K562 treated with DMSO at 1 percent for 24 hours (cell line): ENCODE data around the gene LSM14B. TPM values are rescaled to one million over a fixed set of nuclear protein-coding genes. Genes with fewer than 3 reads are reported as not detected.

ENCODE experiments used
- total RNA-seq: library from RNA; unstranded; fragments of 300-600 nt; gene quantifications from 2 replicates; pipeline ENCODE4 v1.2.3, GENCODE V29; 2022; ENCODE audit warnings: low read depth; ENCODE audit not compliant: insufficient read depth

Gene LSM14B
- total RNA-seq: 40.9 and 41.8 TPM in 2 replicates

DNA sequence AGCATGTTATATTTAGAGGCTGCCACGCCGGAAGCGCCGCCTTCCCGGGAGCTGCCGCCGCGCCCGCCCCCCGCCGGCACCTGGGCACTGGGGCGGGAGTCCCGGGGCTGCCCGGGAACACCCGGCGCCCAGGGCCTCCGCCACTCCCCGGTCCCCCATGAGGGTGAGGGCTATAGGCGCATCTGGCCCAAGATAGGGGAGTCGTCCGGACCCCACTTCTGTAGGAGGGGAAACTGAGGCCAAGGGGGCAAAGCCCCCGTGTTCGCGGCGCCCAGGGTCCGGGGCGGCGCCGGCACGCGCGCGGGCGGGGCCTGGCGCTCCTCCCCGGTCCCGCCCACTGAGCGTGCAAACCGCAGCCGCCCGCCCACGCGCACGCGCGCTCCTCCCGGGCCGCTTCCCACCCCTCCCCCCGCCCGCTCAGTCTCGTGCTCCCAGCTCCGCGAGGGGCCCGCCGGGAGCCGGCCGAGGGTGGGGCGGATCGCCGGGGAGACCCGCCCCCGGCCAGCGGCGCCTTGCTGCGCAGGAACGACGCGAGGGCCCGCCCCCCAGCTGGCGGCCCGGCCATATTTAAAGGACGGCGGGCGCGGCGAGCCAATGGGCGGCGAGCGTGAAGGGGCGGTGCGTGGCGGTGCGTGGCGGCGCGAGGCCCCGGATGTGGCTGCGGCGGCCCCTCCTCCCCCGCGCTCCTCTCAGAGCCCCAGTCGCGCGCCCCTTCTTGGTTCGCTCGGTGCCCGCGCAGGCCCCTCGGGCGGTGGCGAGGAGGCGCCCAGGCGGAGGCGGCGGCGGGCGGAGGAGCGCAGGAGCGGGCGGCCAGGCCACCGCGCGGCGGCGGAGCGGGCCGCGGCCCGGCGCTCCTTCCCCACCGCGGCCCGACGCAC, at the start of gene LSM14B:
Gene LSM14B, plus strand, starts transcription at position 700 of the 878 bp plus-strand sequence. CDS start 192 bp downstream, outside the sequence.

DNA sequence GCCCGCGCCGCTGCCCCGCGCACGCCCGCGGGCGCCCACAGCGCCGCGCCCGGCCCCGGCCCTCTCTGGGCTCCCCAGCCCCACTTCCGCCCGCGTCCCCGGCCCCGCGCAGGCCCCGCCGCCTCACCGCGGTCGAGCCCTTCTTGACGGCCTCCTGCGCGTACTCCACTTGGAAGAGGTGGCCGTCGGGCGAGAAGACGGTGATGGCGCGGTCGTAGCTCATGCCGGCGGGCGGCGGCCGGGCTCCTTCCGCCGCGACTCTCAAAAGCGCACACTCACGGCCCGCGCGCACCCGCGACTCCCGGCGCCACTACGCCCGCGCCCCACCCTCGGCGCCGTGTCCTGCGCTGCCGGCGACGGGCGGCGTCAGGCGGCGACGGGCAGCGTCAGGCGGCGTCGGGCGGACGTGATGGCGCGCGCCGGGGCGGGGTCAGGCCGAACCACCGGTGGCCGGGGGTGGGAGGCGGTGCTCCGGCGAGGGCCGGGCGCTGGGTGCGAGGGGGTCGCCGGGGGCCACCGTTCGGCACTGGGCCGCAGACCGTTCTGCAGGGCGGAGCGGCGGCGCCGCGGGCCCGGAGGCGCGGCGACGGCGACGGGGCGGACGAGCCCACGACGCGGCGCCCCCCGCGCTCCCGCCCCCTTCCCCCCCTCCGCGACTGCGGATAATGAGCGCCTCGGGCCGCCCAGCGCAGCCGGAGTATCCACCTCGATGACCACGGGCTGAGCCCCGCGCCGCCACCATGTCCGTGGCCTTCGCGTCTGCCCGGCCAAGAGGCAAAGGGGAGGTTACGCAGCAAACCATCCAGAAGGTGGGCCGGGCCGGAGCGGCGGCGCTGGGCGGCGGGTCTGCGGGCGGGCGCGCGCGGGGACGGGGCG, 21.0 kb downstream of the LSM14B start, which contains the start of the genes PSMA7 and SS18L1:
Gene PSMA7, minus strand, starts transcription at position 314 of the 876 bp plus-strand sequence. Its CDS starts 91 bp downstream, at position 223.
Gene SS18L1, plus strand, starts transcription at position 689 of the 876 bp plus-strand sequence. Its CDS starts 52 bp downstream, at position 741.

DNA sequence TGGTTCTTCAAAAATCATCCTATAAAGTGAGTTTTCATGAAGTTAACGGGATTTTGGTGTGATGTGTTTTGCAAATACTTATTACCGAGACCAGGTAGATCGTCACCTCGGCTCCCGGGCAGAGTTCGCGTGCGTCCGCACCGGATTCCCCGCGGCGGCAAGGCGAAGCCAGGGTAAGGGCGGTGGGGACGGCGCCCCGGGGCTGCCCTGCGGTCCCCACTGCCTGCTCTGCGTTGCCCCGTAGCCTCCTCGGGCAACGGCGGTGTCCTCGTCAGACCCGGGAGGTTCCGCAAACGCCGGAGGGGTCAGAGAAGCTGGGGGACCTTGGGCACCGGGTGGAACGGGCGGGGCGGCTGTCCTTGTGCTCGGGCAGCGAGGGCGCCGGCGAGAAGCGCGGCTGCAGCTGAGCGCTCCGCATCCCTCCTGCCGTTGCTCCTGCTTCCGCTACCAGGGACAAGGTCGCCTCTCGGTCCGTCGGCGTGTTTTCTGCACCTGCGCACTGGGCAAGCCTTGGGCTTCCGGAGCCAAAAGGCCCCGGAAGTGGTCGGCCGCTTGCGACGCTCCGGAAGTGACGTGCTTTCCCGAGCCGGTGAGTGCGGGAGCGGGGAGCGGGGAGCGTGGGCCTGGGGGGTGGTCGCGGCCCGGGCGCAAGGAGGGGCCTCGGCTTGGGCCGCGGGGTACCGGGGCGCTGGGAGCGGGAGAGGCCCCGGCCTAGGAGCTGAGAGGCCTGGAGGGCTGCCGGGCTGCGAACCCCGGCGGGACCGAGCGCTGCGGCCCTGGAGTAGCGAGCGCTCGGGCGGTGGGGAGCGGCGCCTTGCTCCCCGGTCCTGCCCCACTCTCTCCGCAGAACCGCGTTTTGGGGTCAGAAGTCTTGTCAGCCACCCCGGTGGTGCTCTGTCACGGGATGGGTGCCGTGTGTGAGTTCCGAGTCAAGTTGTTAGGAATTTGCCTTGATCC, 60.5 kb downstream of the LSM14B start, which contains the start of gene MTG2:
Gene MTG2, plus strand, starts transcription at position 560 of the 957 bp plus-strand sequence. CDS start 10,393 bp downstream, outside the sequence.

Other genes with a start within 250 kb of the LSM14B start
- gene TAF4, start 56.6 kb upstream of the LSM14B start, total RNA-seq: 11.9 and 20.8 TPM in 2 replicates
- 536 and 541 TPM in 2 replicates for gene PSMA7, start 20.9 kb downstream of the LSM14B start, total RNA-seq
- 11.8 and 12.9 TPM in 2 replicates for gene SS18L1, start 21.3 kb downstream of the LSM14B start, total RNA-seq
- gene MTG2, start 60.6 kb downstream of the LSM14B start, total RNA-seq: 44.1 and 46.3 TPM in 2 replicates
- not detected in 2 replicates for gene HRH3, start 97.8 kb downstream of the LSM14B start, total RNA-seq
- gene OSBPL2, start 116.0 kb downstream of the LSM14B start, total RNA-seq: 21.7 and 22.9 TPM in 2 replicates
- gene ADRM1, start 180.5 kb downstream of the LSM14B start, total RNA-seq: 247 and 260 TPM in 2 replicates
- 39.7 and 48.4 TPM in 2 replicates for gene LAMA5, start 244.8 kb downstream of the LSM14B start, total RNA-seq